HEK293T (cell line): Measurements from ENCODE around the gene CCDC183.

ENCODE experiments used
- CTBP1 ChIP-seq: fragments of 450-650 bp; IDR thresholded peaks from 2 replicates; pipeline ENCODE4 v1.6.1; 2016; ENCODE audit warnings: borderline replicate concordance
- HDGF ChIP-seq: fragments of 450-650 bp; IDR thresholded peaks from 2 replicates; pipeline ENCODE4 v1.6.1; 2017; ENCODE audit warnings: antibody characterized with exemption, borderline replicate concordance
- SP1 ChIP-seq: fragments of 450-650 bp; IDR thresholded peaks from 2 replicates; pipeline ENCODE4 v1.6.1; 2017
- ZNF384 ChIP-seq: fragments of 450-650 bp; IDR thresholded peaks from 2 replicates; pipeline ENCODE4 v1.6.1; 2016

GRCh38 chr9:136769710-136770191 is 26.4 kb upstream of the CCDC183 start:
- no peak for TF ChIP-seq SP1
- TF ChIP-seq CTBP1: no peak
- no peak for TF ChIP-seq ZNF384
- no peak for TF ChIP-seq HDGF
